Stimulated activated CD4-positive, alpha-beta T cell treated with anti-CD3 and anti-CD28 coated beads, Interleukin-12 subunit alpha, Interleukin-12 subunit beta, amount 100 ng/mL, for 4 hours (primary cell): ENCODE measurements around the gene EMC6.

ENCODE experiments used
- DNase-seq: peaks from one replicate; pipeline ENCODE4 v3.0.0-alpha.2; 2020

The EMC6 gene

DNA sequence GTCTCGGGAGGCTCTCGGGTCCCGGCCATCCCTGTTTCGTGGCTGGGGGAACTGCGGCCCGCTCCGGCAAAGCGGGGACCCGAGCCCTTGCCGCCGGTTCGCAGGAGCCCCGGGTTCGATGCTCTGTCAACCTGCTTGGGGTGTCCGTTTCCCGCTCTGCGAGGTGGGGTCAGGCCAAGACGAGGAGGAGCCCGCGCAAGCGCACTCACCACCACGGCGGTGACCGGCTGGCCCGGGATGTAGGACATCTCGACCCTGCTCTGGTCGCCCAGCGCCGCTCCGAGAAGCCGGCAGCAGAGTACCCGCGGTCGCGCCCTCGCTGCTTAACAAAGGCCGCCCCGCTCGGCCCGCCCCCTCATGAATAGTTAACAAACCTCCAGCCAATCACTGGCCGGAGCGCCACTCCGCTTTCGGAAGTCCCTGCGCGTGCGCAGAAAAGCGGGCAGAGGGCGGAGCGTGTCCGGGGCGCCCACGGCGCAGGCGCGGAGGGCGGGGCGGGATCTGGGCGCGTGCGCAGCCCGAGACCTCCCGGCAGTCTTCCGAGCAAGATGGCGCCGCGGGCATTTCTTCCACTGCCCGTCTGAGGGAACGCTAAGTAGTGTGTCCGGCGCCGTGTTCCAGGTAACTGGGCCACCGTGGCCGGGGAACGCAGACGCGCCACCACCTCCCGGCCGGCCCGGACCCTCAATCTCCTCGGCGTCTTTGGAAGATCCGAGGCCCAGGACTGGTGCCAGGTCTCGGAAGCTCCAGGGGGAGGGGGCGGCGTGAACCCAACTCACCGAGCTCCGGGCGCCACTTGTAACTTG, at the start of gene EMC6, which contains the start of gene TAX1BP3:
Gene EMC6 (plus strand): TSS at position 534 of the 806 bp plus-strand sequence. CDS start 335 bp downstream, outside the sequence.
Gene TAX1BP3 (minus strand): TSS at position 300 of the 806 bp plus-strand sequence. CDS start 52 bp downstream, at position 248.
- peak; percentile 99 for DNase-seq

DNA sequence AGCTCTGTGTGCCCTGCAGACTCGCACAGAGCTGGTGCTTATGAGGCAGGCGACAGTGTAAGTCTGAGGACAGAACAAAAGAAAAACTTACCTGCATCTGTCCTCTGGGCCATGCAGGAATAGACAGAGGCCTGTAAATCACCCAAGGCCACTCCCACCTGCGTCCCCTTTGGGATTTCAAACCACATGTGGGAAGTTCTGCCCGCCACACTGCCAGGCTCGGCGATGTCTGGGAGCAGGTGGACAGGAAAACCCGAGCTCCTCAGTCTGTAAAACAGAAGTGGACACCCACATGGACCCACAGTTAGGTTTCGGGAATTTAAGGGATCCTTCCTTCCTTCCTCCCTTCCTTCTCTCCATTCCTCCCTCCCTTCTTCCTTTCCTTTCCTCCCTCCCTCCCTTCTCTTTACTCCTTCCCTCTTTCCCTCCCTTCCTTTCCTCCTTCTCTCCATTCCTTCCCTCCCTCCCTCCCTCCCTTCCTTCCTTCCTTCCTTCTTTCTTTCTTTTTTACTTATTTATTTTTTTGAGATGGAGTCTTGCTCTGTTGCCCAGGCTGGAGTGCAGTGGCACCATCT, 47.4 kb upstream of the EMC6 start:
- no peak for DNase-seq

GRCh38 chr17:3622977-3623594, 45.5 kb upstream of the EMC6 start:
- DNase-seq: no peak

- no peak for DNase-seq
Measured at GRCh38 chr17:3626831-3627768, 41.5 kb upstream of the EMC6 start.

GRCh38 chr17:3627769-3628167, 40.8 kb upstream of the EMC6 start:
- DNase-seq: no peak

DNA sequence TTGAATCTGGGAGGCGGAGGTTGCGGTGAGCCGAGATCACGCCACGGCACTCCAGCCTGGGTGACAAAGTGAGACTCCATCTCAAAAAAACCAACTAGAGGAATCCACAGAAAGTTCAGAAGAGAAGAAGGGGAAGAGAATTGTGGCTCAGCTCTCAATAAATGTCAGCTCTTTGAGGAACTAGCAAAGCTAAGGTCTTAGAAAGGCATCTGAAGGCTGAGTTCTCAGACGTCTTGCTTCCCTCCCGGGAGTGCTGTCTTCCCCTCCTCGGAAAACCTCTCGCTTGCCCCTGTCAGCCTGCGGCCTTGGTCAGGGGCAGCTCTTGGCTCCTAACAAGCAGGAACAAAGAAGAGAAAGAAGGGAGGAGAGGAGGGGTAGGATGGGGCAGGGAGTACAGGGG, 37.8 kb upstream of the EMC6 start:
- no peak for DNase-seq

GRCh38 chr17:3632287-3632686, 36.3 kb upstream of the EMC6 start:
- no peak for DNase-seq

GRCh38 chr17:3635474-3636153, 33.0 kb upstream of the EMC6 start:
- no peak for DNase-seq

GRCh38 chr17:3636154-3636907, 32.3 kb upstream of the EMC6 start, which contains the start of the genes CTNS and SHPK:
Gene CTNS (plus strand): TSS chr17:3636760. CDS start chr17:3640207, 3,447 bp downstream.
Gene SHPK (minus strand): TSS chr17:3636250. CDS start chr17:3636219, 31 bp downstream.
- DNase-seq: peak; percentile 92

GRCh38 chr17:3636908-3637373, 31.7 kb upstream of the EMC6 start:
- DNase-seq: peak; percentile 8

- no peak for DNase-seq
Measured at GRCh38 chr17:3639981-3640596, 28.5 kb upstream of the EMC6 start.

- no peak for DNase-seq
Measured at GRCh38 chr17:3641014-3641413, 27.6 kb upstream of the EMC6 start.

DNA sequence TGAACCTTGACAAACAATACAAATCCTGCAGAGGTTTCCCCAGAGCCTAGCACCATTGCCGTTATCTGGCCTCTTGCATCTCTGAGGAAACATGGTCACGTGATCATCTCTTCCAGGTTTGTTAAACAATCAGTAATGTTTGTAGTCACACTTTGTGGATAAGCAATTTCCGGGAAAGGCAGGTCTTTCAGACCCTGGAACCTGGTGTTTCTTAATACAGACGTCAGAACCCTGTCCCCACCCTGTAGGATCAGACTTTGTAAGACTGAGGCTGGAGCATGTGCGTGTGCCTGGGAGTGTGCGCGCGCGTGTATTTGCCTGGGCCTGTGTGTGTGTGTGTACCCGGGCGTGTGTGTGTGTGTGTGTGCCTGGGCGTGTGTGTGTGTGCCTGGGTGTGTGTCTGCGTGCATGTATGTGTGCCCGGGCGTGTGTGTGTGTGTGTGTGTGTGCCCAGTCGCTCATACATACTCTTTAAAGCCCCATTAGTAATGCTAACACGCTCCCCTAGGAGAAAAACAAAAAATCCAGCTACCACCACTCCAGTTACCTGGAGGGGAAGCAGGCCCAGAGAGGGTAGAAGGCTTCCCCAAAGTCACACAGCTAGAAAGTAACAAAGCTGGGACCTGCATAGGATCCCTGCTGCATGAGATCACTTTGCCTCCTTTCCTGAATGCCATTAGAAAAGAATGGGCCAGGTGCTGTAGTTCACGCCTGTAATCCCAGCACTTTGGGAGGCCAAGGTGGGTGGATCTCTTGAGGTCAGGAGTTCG, 26.7 kb upstream of the EMC6 start:
- DNase-seq: no peak

- no peak for DNase-seq
Measured at GRCh38 chr17:3643889-3644349, 24.7 kb upstream of the EMC6 start.

- DNase-seq: no peak
Measured at GRCh38 chr17:3645310-3645709, 23.3 kb upstream of the EMC6 start.

GRCh38 chr17:3647251-3647650, 21.4 kb upstream of the EMC6 start:
- DNase-seq: no peak

GRCh38 chr17:3647769-3648555, 20.6 kb upstream of the EMC6 start:
- DNase-seq: peak; percentile 36

DNA sequence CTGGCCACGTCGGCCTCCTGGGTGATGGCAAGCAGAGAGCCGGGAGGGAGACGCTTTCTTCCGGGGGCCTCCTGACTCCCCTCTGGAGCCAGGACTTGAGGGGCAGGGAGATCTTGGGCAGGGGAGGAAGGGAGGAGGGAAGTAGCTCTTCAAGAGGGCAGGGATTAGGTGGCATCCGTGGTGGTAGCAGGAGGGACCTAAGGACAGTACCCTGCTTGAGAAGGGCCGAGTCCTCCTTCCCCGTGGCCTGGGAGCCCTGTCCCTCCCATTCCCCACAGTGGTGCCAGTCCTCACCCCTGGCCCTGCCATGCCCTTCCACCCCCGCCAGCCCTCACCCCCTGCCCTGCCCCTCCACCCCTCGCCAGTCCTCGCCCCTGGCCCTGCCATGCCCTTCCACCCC, 12.8 kb upstream of the EMC6 start:
- no peak for DNase-seq

- DNase-seq: no peak
Measured at GRCh38 chr17:3656353-3656752, 12.3 kb upstream of the EMC6 start.
